ENCODE results near the gene ELF2. TPM values are rescaled to one million over a fixed set of nuclear protein-coding genes. Genes with fewer than 3 reads are reported as not detected.
A peak's percentile ranks its signal among the peaks of the same experiment; 100 is the strongest.

The ELF2 gene
- total and polyA plus RNA-seq, 2 experiments from 2014 or later, result 38.2 to 48.8 TPM

GRCh38 chr4:139024686-139025085 lies 152.3 kb downstream of the ELF2 start:
- H3K27me3 Mint-ChIP-seq (ENCODE audit: insufficient read depth, low read depth, poor library complexity), result peaks cover 6% of the 10 kb centered on the region
- H3K79me2 ChIP-seq (replicated peaks; ENCODE audit: insufficient read depth), result peaks cover 96% of the 10 kb centered on the region
- H3K9me3 Mint-ChIP-seq, result no peaks in the 10 kb centered on the region
- H3K36me3 ChIP-seq (ENCODE audit: insufficient read depth), result no peaks in the 10 kb centered on the region
- H3K4me3 Mint-ChIP-seq, result no peak overlapping the region
- peak overlapping the region; percentile 77; the same call in 1 of the 2 replicates for H3K27ac Mint-ChIP-seq
- H4K20me1 ChIP-seq (replicated peaks; ENCODE audit: insufficient read depth), result peaks cover 66% of the 10 kb centered on the region
- peaks cover 32% of the 10 kb centered on the region for H3F3A ChIP-seq (replicated peaks; ENCODE audit: low read depth)
- no peak for ATAC-seq
- no peak for TF ChIP-seq STAT1 (IDR thresholded peaks at IDR 0.05; ENCODE audit: unreplicated experiment)
- TF ChIP-seq, protein P1, sequence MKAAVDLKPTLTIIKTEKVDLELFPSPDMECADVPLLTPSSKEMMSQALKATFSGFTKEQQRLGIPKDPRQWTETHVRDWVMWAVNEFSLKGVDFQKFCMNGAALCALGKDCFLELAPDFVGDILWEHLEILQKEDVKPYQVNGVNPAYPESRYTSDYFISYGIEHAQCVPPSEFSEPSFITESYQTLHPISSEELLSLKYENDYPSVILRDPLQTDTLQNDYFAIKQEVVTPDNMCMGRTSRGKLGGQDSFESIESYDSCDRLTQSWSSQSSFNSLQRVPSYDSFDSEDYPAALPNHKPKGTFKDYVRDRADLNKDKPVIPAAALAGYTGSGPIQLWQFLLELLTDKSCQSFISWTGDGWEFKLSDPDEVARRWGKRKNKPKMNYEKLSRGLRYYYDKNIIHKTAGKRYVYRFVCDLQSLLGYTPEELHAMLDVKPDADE (IDR thresholded peaks at IDR 0.05), result no peak
- no peak overlapping the region for H2AFZ ChIP-seq
- H3K27ac ChIP-seq (ENCODE audit: low read depth), result no peak overlapping the region
- DNase-seq (ENCODE audit: low spot score), result no peak
- H3K27me3 ChIP-seq (ENCODE audit: insufficient read depth), result no peaks in the 10 kb centered on the region
- H3K4me2 ChIP-seq, result peak overlapping the region; percentile 56
- H3K4me3 ChIP-seq, result no peak overlapping the region
- H3K9me2 ChIP-seq (ENCODE audit: insufficient read depth), result no peaks in the 10 kb centered on the region
- peaks cover 48% of the 10 kb centered on the region for H3K4me1 Mint-ChIP-seq
- H3K36me3 Mint-ChIP-seq (ENCODE audit: low read depth), result peaks cover 30% of the 10 kb centered on the region
- peaks cover 67% of the 10 kb centered on the region for H3K4me1 ChIP-seq (ENCODE audit: insufficient read depth)

GRCh38 chr4:139022835-139023234 lies 154.2 kb downstream of the ELF2 start:
- Histone ChIP-seq H4K20me1 (replicated peaks; ENCODE audit: insufficient read depth) (peaks cover 61% of the 10 kb centered on the region), H3F3A (replicated peaks; ENCODE audit: low read depth) (peaks cover 25% of the 10 kb centered on the region), H3K27ac (ENCODE audit: low read depth) (no peak overlapping the region), H2AFZ (no peak overlapping the region), H3K36me3 (ENCODE audit: insufficient read depth) (no peaks in the 10 kb centered on the region), H3K4me3 (no peak overlapping the region), H3K4me1 (ENCODE audit: insufficient read depth) (peaks cover 78% of the 10 kb centered on the region), H3K9me2 (ENCODE audit: insufficient read depth) (no peaks in the 10 kb centered on the region), H3K27me3 (ENCODE audit: insufficient read depth) (no peaks in the 10 kb centered on the region), H3K4me2 (no peak overlapping the region), H3K79me2 (replicated peaks; ENCODE audit: insufficient read depth) (peaks cover 96% of the 10 kb centered on the region)
- no peak for DNase-seq (ENCODE audit: low spot score)
- H3K4me1 Mint-ChIP-seq, result peaks cover 58% of the 10 kb centered on the region
- no peak overlapping the region for H3K27ac Mint-ChIP-seq
- no peak overlapping the region for H3K4me3 Mint-ChIP-seq
- peaks cover 6% of the 10 kb centered on the region for H3K27me3 Mint-ChIP-seq (ENCODE audit: insufficient read depth, low read depth, poor library complexity)
- no peaks in the 10 kb centered on the region for H3K9me3 Mint-ChIP-seq
- ATAC-seq, result no peak
- peaks cover 28% of the 10 kb centered on the region for H3K36me3 Mint-ChIP-seq (ENCODE audit: low read depth)
- TF ChIP-seq, protein P2, sequence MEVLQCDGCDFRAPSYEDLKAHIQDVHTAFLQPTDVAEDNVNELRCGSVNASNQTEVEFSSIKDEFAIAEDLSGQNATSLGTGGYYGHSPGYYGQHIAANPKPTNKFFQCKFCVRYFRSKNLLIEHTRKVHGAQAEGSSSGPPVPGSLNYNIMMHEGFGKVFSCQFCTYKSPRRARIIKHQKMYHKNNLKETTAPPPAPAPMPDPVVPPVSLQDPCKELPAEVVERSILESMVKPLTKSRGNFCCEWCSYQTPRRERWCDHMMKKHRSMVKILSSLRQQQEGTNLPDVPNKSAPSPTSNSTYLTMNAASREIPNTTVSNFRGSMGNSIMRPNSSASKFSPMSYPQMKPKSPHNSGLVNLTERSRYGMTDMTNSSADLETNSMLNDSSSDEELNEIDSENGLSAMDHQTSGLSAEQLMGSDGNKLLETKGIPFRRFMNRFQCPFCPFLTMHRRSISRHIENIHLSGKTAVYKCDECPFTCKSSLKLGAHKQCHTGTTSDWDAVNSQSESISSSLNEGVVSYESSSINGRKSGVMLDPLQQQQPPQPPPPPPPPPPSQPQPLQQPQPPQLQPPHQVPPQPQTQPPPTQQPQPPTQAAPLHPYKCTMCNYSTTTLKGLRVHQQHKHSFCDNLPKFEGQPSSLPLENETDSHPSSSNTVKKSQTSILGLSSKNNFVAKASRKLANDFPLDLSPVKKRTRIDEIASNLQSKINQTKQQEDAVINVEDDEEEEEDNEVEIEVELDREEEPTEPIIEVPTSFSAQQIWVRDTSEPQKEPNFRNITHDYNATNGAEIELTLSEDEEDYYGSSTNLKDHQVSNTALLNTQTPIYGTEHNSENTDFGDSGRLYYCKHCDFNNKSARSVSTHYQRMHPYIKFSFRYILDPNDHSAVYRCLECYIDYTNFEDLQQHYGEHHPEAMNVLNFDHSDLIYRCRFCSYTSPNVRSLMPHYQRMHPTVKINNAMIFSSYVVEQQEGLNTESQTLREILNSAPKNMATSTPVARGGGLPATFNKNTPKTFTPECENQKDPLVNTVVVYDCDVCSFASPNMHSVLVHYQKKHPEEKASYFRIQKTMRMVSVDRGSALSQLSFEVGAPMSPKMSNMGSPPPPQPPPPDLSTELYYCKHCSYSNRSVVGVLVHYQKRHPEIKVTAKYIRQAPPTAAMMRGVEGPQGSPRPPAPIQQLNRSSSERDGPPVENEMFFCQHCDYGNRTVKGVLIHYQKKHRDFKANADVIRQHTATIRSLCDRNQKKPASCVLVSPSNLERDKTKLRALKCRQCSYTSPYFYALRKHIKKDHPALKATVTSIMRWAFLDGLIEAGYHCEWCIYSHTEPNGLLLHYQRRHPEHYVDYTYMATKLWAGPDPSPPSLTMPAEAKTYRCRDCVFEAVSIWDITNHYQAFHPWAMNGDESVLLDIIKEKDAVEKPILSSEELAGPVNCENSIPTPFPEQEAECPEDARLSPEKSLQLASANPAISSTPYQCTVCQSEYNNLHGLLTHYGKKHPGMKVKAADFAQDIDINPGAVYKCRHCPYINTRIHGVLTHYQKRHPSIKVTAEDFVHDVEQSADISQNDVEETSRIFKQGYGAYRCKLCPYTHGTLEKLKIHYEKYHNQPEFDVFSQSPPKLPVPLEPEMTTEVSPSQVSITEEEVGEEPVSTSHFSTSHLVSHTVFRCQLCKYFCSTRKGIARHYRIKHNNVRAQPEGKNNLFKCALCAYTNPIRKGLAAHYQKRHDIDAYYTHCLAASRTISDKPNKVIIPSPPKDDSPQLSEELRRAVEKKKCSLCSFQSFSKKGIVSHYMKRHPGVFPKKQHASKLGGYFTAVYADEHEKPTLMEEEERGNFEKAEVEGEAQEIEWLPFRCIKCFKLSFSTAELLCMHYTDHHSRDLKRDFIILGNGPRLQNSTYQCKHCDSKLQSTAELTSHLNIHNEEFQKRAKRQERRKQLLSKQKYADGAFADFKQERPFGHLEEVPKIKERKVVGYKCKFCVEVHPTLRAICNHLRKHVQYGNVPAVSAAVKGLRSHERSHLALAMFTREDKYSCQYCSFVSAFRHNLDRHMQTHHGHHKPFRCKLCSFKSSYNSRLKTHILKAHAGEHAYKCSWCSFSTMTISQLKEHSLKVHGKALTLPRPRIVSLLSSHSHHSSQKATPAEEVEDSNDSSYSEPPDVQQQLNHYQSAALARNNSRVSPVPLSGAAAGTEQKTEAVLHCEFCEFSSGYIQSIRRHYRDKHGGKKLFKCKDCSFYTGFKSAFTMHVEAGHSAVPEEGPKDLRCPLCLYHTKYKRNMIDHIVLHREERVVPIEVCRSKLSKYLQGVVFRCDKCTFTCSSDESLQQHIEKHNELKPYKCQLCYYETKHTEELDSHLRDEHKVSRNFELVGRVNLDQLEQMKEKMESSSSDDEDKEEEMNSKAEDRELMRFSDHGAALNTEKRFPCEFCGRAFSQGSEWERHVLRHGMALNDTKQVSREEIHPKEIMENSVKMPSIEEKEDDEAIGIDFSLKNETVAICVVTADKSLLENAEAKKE (CRISPR knock-in tag; IDR thresholded peaks at IDR 0.05), result no peak
- no peak for TF ChIP-seq STAT1 (IDR thresholded peaks at IDR 0.05; ENCODE audit: unreplicated experiment)
- TF ChIP-seq, protein P3, sequence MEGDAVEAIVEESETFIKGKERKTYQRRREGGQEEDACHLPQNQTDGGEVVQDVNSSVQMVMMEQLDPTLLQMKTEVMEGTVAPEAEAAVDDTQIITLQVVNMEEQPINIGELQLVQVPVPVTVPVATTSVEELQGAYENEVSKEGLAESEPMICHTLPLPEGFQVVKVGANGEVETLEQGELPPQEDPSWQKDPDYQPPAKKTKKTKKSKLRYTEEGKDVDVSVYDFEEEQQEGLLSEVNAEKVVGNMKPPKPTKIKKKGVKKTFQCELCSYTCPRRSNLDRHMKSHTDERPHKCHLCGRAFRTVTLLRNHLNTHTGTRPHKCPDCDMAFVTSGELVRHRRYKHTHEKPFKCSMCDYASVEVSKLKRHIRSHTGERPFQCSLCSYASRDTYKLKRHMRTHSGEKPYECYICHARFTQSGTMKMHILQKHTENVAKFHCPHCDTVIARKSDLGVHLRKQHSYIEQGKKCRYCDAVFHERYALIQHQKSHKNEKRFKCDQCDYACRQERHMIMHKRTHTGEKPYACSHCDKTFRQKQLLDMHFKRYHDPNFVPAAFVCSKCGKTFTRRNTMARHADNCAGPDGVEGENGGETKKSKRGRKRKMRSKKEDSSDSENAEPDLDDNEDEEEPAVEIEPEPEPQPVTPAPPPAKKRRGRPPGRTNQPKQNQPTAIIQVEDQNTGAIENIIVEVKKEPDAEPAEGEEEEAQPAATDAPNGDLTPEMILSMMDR (conservative IDR thresholded peaks at IDR 0.05; ENCODE audit: low read depth in 2 of 2), result no peak
- TF ChIP-seq NANOG (IDR thresholded peaks at IDR 0.05; ENCODE audit: borderline replicate concordance), result no peak
- TF ChIP-seq, protein P4, sequence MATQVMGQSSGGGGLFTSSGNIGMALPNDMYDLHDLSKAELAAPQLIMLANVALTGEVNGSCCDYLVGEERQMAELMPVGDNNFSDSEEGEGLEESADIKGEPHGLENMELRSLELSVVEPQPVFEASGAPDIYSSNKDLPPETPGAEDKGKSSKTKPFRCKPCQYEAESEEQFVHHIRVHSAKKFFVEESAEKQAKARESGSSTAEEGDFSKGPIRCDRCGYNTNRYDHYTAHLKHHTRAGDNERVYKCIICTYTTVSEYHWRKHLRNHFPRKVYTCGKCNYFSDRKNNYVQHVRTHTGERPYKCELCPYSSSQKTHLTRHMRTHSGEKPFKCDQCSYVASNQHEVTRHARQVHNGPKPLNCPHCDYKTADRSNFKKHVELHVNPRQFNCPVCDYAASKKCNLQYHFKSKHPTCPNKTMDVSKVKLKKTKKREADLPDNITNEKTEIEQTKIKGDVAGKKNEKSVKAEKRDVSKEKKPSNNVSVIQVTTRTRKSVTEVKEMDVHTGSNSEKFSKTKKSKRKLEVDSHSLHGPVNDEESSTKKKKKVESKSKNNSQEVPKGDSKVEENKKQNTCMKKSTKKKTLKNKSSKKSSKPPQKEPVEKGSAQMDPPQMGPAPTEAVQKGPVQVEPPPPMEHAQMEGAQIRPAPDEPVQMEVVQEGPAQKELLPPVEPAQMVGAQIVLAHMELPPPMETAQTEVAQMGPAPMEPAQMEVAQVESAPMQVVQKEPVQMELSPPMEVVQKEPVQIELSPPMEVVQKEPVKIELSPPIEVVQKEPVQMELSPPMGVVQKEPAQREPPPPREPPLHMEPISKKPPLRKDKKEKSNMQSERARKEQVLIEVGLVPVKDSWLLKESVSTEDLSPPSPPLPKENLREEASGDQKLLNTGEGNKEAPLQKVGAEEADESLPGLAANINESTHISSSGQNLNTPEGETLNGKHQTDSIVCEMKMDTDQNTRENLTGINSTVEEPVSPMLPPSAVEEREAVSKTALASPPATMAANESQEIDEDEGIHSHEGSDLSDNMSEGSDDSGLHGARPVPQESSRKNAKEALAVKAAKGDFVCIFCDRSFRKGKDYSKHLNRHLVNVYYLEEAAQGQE (IDR thresholded peaks at IDR 0.05; ENCODE audit: unreplicated experiment), result no peak
- no peak for TF ChIP-seq ZNF331 (CRISPR knock-in tag; IDR thresholded peaks at IDR 0.05; ENCODE audit: low read depth)
- TF ChIP-seq JUNB (IDR thresholded peaks at IDR 0.05; ENCODE audit: unreplicated experiment), result no peak
- no peak for TF ChIP-seq EZH2 (IDR thresholded peaks at IDR 0.05; ENCODE audit: low read depth, unreplicated experiment)
- no peak for TF ChIP-seq ZNF114 (CRISPR knock-in tag; IDR thresholded peaks at IDR 0.05)
